ENCODE measurements around the gene NBEA. TPM values are rescaled to one million over a fixed set of nuclear protein-coding genes. Genes with fewer than 3 reads are reported as not detected.

Gene NBEA, protein sequence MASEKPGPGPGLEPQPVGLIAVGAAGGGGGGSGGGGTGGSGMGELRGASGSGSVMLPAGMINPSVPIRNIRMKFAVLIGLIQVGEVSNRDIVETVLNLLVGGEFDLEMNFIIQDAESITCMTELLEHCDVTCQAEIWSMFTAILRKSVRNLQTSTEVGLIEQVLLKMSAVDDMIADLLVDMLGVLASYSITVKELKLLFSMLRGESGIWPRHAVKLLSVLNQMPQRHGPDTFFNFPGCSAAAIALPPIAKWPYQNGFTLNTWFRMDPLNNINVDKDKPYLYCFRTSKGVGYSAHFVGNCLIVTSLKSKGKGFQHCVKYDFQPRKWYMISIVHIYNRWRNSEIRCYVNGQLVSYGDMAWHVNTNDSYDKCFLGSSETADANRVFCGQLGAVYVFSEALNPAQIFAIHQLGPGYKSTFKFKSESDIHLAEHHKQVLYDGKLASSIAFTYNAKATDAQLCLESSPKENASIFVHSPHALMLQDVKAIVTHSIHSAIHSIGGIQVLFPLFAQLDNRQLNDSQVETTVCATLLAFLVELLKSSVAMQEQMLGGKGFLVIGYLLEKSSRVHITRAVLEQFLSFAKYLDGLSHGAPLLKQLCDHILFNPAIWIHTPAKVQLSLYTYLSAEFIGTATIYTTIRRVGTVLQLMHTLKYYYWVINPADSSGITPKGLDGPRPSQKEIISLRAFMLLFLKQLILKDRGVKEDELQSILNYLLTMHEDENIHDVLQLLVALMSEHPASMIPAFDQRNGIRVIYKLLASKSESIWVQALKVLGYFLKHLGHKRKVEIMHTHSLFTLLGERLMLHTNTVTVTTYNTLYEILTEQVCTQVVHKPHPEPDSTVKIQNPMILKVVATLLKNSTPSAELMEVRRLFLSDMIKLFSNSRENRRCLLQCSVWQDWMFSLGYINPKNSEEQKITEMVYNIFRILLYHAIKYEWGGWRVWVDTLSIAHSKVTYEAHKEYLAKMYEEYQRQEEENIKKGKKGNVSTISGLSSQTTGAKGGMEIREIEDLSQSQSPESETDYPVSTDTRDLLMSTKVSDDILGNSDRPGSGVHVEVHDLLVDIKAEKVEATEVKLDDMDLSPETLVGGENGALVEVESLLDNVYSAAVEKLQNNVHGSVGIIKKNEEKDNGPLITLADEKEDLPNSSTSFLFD (N-terminal part only)
- 1 to 10 TPM; 1.3 to 8.7 (median 3.7) TPM for total RNA-seq
- total RNA-seq (2013), result 3.2 TPM
- total RNA-seq, result 1.0 to 21.3 (median 7.0) reads per million in 29 experiments

DNA sequence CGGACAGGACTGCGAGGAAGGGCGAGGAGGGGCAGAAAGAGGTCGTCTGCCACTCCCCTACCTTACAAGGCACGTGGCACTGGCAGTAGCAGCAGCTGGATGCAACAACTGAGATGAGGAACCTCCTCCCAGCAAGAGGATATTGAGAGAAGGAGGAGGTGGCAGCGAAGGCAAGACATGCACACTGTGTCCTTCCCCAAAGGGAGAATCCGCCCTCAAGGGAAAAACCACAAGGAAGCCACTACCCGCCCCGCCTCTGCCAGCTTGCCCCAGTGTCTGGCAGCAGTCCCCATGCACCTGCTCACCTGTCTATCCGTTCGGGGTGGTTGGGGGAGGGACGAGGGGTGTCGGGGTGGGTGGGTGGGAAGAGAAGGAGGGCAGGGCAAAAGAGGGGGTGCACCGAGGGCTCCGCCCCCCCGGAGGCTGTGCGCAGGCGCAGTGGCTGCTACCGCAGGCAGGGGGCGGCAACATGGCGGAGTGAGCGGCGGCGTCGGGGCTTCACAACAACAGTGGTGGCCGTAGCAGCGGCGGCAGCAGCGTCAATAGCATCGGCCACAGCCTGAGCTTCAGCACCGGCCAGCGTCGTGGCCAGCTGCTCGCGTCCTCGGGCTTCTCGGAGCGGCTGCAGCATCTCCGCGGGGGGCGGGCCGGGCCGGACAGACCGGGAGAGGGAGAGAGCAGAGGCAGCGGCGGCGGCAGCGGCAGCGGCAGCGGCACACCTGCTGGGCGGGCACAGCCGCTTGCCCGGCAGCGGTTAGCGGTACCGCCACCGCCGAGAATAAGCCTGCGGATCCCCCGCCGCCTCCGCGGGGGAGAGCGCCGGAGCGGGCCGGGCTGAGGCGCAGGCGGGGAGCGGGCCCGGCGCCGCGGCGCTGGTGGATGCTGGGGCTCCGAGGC lies at the start of gene NBEA:
TSS of gene NBEA (plus strand) at position 436 of the 897 bp plus-strand sequence. CDS start 551 bp downstream, outside the sequence.
- H3K4me1 Mint-ChIP-seq, result peaks cover 20 to 25% (median 25%) of the 10 kb centered on the region in 3 donors
- peaks cover 10 to 12% of the 10 kb centered on the region in 2 experiments for H3K4me1 ChIP-seq (ENCODE audit: control insufficient read depth in 1 of 2, extremely low read depth in 1 of 2, insufficient read depth in 2 of 2, low read length in 2 of 2)
- ChIA-PET POLR2A (interaction anchor here in 1 of 2 donors (0.7 kb wide), 1 partner anchor 70 kb away, joined by 3 read pairs; no protein-coding TSS in a partner anchor), CTCF (no interaction called here)
- H3K27ac Mint-ChIP-seq, result peak within 1 kb of the TSS; percentile 48 to 68
- no peaks in the 10 kb centered on the region for H3K36me3 Mint-ChIP-seq
- peak within 1 kb of the TSS; percentile 53 to 71 for H3K4me3 ChIP-seq (ENCODE audit: control insufficient read depth in 1 of 2, extremely low read depth in 1 of 2, low read length in 1 of 2)
- peak within 1 kb of the TSS; percentile 81 to 95 (median 85) for H3K4me3 Mint-ChIP-seq
- peaks cover 8 to 14% of the 10 kb centered on the region in 2 experiments for H3K27me3 ChIP-seq (replicated peaks in 1 of 2; ENCODE audit: control insufficient read depth in 2 of 2, extremely low read depth in 1 of 2, insufficient read depth in 2 of 2, low read length in 1 of 2)
- no peaks in the 10 kb centered on the region for H3K9me3 Mint-ChIP-seq
- under 1% methylated on average over 66 of the region's 76 CpGs for WGBS (ENCODE audit: insufficient coverage)
- H3K27me3 Mint-ChIP-seq, result peaks cover 13 to 28% of the 10 kb centered on the region in 2 donors
- H3K27ac ChIP-seq (ENCODE audit: low read length), result no peak within 1 kb of the TSS
- H3K9me3 ChIP-seq, result peaks cover 2% of the 10 kb centered on the region
- no peaks in the 10 kb centered on the region for H3K36me3 ChIP-seq (ENCODE audit: control insufficient read depth in 2 of 2, extremely low read depth in 1 of 2, insufficient read depth in 1 of 2, low read length in 1 of 2)
- peak; percentile 69 to 77 (median 74) for ATAC-seq (replicated peaks in 1 of 4)
- peak; percentile 30 to 83 (median 71) for DNase-seq

DNA sequence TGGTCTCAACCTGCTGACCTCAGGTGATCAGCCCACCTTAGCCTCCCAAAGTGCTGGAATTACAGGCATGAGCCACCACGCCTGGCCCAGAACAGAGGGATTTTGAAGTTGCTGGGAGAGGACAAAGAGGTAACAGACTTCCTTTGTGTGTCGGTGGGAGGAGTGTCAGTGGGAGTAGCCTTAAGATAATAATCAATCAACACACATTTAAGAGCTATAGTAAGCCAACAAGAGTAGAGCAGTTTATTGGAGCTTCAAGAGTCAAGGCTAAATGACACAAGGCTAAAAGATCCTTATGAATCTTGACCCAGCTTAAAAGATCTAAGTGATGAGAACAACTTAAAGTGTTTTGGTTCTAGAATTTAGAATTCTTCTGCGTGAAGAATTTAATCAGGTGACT lies 47.3 kb upstream of the NBEA start:
- ATAC-seq (replicated peaks in 1 of 4) (no peak), DNase-seq (no peak)
- H3K4me3 Mint-ChIP-seq, result no peak overlapping the region
- Histone ChIP-seq H3K27ac (ENCODE audit: low read length) (no peak overlapping the region), H3K4me3 (ENCODE audit: control insufficient read depth in 1 of 2, extremely low read depth in 1 of 2, low read length in 1 of 2) (no peak overlapping the region), H3K36me3 (ENCODE audit: control insufficient read depth in 2 of 2, extremely low read depth in 1 of 2, insufficient read depth in 1 of 2, low read length in 1 of 2) (no peaks in the 10 kb centered on the region), H3K27me3 (replicated peaks in 1 of 2; ENCODE audit: control insufficient read depth in 2 of 2, extremely low read depth in 1 of 2, insufficient read depth in 2 of 2, low read length in 1 of 2) (no peaks in the 10 kb centered on the region), H3K9me3 (no peaks in the 10 kb centered on the region), H3K4me1 (ENCODE audit: control insufficient read depth in 1 of 2, extremely low read depth in 1 of 2, insufficient read depth in 2 of 2, low read length in 2 of 2) (no peaks in the 10 kb centered on the region)
- POLR2A ChIA-PET, result no interaction called here
- H3K36me3 Mint-ChIP-seq, result no peaks in the 10 kb centered on the region
- no peaks in the 10 kb centered on the region for H3K9me3 Mint-ChIP-seq
- H3K27me3 Mint-ChIP-seq, result peaks cover 0 to 8% of the 10 kb centered on the region in 2 donors
- no CpG with 5 or more reads among the region's 3 CpGs for WGBS (ENCODE audit: insufficient coverage)
- H3K4me1 Mint-ChIP-seq, result no peaks in the 10 kb centered on the region
- CTCF ChIA-PET, result interaction anchor here (0.7 to 0.9 kb wide), 2 partner anchors 11 to 179 kb away, joined by 3 to 5 read pairs; no protein-coding TSS in a partner anchor
- no peak overlapping the region for H3K27ac Mint-ChIP-seq

DNA sequence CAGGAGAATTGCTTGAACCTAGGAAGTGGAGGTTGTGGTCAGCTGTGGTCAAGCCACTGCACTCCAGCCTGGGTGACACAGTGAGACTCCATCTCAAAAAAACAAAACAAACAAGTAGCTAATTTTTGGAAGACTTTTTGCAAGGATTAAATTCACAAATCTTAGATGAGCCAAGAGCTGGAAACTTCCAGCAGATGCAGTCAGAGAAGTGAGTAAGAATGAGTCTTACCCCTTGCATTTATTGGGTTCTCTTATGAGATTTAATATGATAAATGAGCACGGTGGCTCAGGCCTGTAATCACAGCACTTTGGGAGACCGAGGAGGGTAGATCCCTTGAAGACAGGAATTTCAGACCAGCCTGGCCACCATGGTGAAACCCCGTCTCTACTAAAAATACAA lies 44.9 kb upstream of the NBEA start:
- CTCF ChIA-PET, result no interaction called here
- no peak for ATAC-seq (replicated peaks in 1 of 4)
- H3K9me3 Mint-ChIP-seq, result no peaks in the 10 kb centered on the region

DNA sequence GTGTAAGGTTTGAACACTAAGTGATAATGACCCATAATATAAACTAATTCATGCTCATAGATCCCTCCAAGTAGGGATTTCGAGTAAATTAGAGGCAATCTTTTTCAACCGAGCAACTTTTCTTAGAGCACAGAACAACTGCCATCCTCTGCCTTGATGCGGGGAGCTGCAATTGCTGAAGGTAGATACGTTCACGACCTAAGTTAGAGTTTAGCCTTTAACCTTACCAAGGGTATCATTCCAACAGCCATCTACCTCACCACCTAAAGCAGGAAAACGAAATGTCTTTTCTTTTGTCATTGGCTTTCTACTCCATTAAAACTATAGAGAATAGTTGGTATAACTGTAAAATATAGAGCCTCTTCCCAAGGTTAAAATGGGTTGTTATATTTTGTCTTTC lies 42.2 kb upstream of the NBEA start:
- POLR2A ChIA-PET, result no interaction called here
- H3K27me3 ChIP-seq (replicated peaks in 1 of 2; ENCODE audit: control insufficient read depth in 2 of 2, extremely low read depth in 1 of 2, insufficient read depth in 2 of 2, low read length in 1 of 2), result no peaks in the 10 kb centered on the region
- H3K27ac ChIP-seq (ENCODE audit: low read length), result no peak overlapping the region
- CTCF ChIA-PET, result no interaction called here
- 36% methylated on average over 4 of the region's 6 CpGs for WGBS (ENCODE audit: insufficient coverage)
- H3K4me3 ChIP-seq (ENCODE audit: control insufficient read depth in 1 of 2, extremely low read depth in 1 of 2, low read length in 1 of 2), result no peak overlapping the region
- H3K27ac Mint-ChIP-seq, result no peak overlapping the region
- H3K36me3 ChIP-seq (ENCODE audit: control insufficient read depth in 2 of 2, extremely low read depth in 1 of 2, insufficient read depth in 1 of 2, low read length in 1 of 2), result no peaks in the 10 kb centered on the region
- no peak for ATAC-seq (replicated peaks in 1 of 4)
- H3K36me3 Mint-ChIP-seq, result no peaks in the 10 kb centered on the region
- no peaks in the 10 kb centered on the region for H3K9me3 ChIP-seq
- no peaks in the 10 kb centered on the region for H3K4me1 Mint-ChIP-seq
- no peaks in the 10 kb centered on the region for H3K9me3 Mint-ChIP-seq
- no peak overlapping the region for H3K4me3 Mint-ChIP-seq
- peaks cover 0 to 19% of the 10 kb centered on the region in 2 donors for H3K27me3 Mint-ChIP-seq
- H3K4me1 ChIP-seq (ENCODE audit: control insufficient read depth in 1 of 2, extremely low read depth in 1 of 2, insufficient read depth in 2 of 2, low read length in 2 of 2), result no peaks in the 10 kb centered on the region
- no peak for DNase-seq

More for the DNA sequence above, 44.9 kb upstream of the NBEA start:
- POLR2A ChIA-PET, result no interaction called here
- WGBS (ENCODE audit: insufficient coverage), result 100% methylated on average over 1 of the region's 3 CpGs
- no peak for DNase-seq
- Histone ChIP-seq H3K36me3 (ENCODE audit: control insufficient read depth in 2 of 2, extremely low read depth in 1 of 2, insufficient read depth in 1 of 2, low read length in 1 of 2) (no peaks in the 10 kb centered on the region), H3K4me1 (ENCODE audit: control insufficient read depth in 1 of 2, extremely low read depth in 1 of 2, insufficient read depth in 2 of 2, low read length in 2 of 2) (no peaks in the 10 kb centered on the region), H3K9me3 (no peaks in the 10 kb centered on the region), H3K27me3 (replicated peaks in 1 of 2; ENCODE audit: control insufficient read depth in 2 of 2, extremely low read depth in 1 of 2, insufficient read depth in 2 of 2, low read length in 1 of 2) (no peaks in the 10 kb centered on the region), H3K4me3 (ENCODE audit: control insufficient read depth in 1 of 2, extremely low read depth in 1 of 2, low read length in 1 of 2) (no peak overlapping the region), H3K27ac (ENCODE audit: low read length) (no peak overlapping the region)
- Mint-ChIP-seq H3K27me3 (peaks cover 0 to 15% of the 10 kb centered on the region in 2 donors), H3K27ac (no peak overlapping the region), H3K4me3 (no peak overlapping the region), H3K4me1 (no peaks in the 10 kb centered on the region), H3K36me3 (no peaks in the 10 kb centered on the region)

DNA sequence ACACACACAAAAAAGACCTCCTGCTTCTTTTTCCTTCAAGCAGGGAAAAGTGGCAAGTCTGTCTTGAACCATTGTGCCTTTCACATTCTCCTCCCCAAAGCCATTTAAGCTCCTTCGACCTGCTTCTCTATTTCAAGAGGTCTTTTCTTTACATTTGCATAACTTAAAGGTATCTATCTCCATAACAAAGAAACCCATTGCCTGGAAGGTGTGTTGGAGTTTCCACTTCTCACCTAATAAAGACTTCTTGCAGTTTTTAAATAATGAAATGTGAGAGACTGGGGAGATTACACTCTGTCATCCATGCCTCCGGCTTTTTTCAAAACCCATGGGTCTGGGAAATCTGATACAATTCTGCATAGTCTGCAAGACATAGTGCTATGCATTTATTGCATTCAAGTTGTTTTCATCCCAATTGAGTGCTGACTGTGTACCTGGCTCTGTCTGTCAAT lies 41.8 kb upstream of the NBEA start:
- H3K27me3 ChIP-seq (replicated peaks in 1 of 2; ENCODE audit: control insufficient read depth in 2 of 2, extremely low read depth in 1 of 2, insufficient read depth in 2 of 2, low read length in 1 of 2), result no peaks in the 10 kb centered on the region
- no peak overlapping the region for H3K27ac ChIP-seq (ENCODE audit: low read length)
- H3K4me3 ChIP-seq (ENCODE audit: control insufficient read depth in 1 of 2, extremely low read depth in 1 of 2, low read length in 1 of 2), result no peak overlapping the region
- no peak overlapping the region for H3K4me3 Mint-ChIP-seq
- no peaks in the 10 kb centered on the region for H3K36me3 ChIP-seq (ENCODE audit: control insufficient read depth in 2 of 2, extremely low read depth in 1 of 2, insufficient read depth in 1 of 2, low read length in 1 of 2)
- no peak overlapping the region for H3K27ac Mint-ChIP-seq
- ChIA-PET CTCF (no interaction called here), POLR2A (no interaction called here)
- DNase-seq (no peak), ATAC-seq (replicated peaks in 1 of 4) (no peak)
- H3K4me1 ChIP-seq (ENCODE audit: control insufficient read depth in 1 of 2, extremely low read depth in 1 of 2, insufficient read depth in 2 of 2, low read length in 2 of 2), result no peaks in the 10 kb centered on the region
- 40% methylated on average over 1 of the region's 2 CpGs for WGBS (ENCODE audit: insufficient coverage)
- H3K9me3 ChIP-seq, result no peaks in the 10 kb centered on the region
- H3K36me3 Mint-ChIP-seq, result no peaks in the 10 kb centered on the region
- H3K4me1 Mint-ChIP-seq, result no peaks in the 10 kb centered on the region
- no peaks in the 10 kb centered on the region for H3K9me3 Mint-ChIP-seq
- H3K27me3 Mint-ChIP-seq, result peaks cover 0 to 19% of the 10 kb centered on the region in 2 donors
